Neuronal stem cell (in vitro differentiated cells): ENCODE results near the gene OR56A3. TPM values are rescaled to one million over a fixed set of nuclear protein-coding genes. Genes with fewer than 3 reads are reported as not detected.

Experiments used
- DNase-seq: peaks from one replicate; pipeline ENCODE4 v3.0.0-alpha.2; 2013; ENCODE audit warnings: low spot score
- H2AFZ ChIP-seq: one replicate; pipeline ENCODE4 v1.6.1; 2013; ENCODE audit warnings: mild to moderate bottlenecking, low read length, inconsistent platforms
- H2AK5ac ChIP-seq: 2 replicates; pipeline ENCODE4 v1.6.1; 2013; ENCODE audit warnings: low read depth, mild to moderate bottlenecking, inconsistent platforms, low read length, moderate library complexity, mixed read lengths
- H2BK120ac ChIP-seq: 2 replicates; pipeline ENCODE4 v1.6.1; 2013; ENCODE audit warnings: low read depth, mild to moderate bottlenecking, inconsistent platforms, low read length, moderate library complexity, mixed read lengths
- H2BK12ac ChIP-seq: one replicate; pipeline ENCODE4 v1.6.1; 2013; ENCODE audit warnings: low read length, inconsistent platforms
- H2BK15ac ChIP-seq: 2 replicates; pipeline ENCODE4 v1.6.1; 2013; ENCODE audit warnings: mild to moderate bottlenecking, low read length, inconsistent platforms, mixed read lengths
- H2BK5ac ChIP-seq: one replicate; pipeline ENCODE4 v1.6.1; 2013; ENCODE audit warnings: inconsistent platforms, mild to moderate bottlenecking, low read length, moderate library complexity
- H3K14ac ChIP-seq: one replicate; pipeline ENCODE4 v1.6.1; 2013; ENCODE audit warnings: low read length, inconsistent platforms
- H3K18ac ChIP-seq: 2 replicates; pipeline ENCODE4 v1.6.1; 2013; ENCODE audit warnings: low read length, inconsistent platforms
- H3K23ac ChIP-seq: 2 replicates; pipeline ENCODE4 v1.6.1; 2013; ENCODE audit warnings: low read depth, mild to moderate bottlenecking, mixed read lengths, low read length, inconsistent platforms; ENCODE audit not compliant: poor library complexity
- H3K27ac ChIP-seq: replicated peaks from 3 replicates; pipeline ENCODE4 v1.5.1; 2013; ENCODE audit warnings: low read length, inconsistent platforms
- H3K27me3 ChIP-seq, 3 experiments: 2 replicates each; pipeline ENCODE4 v1.6.1; 2013; ENCODE audit warnings: low read length in 3 of 3, mild to moderate bottlenecking in 2 of 3, inconsistent platforms in 1 of 3, low read depth in 1 of 3, mixed read lengths in 1 of 3, moderate library complexity in 1 of 3; ENCODE audit not compliant: control insufficient read depth in 3 of 3, insufficient read depth in 3 of 3
- H3K36me3 ChIP-seq, 2 donors: replicated peaks in 1 of 2; 2 replicates each; pipeline ENCODE4 v1.6.1; 2013; ENCODE audit warnings: low read length in 2 of 2; ENCODE audit not compliant: control insufficient read depth in 2 of 2, insufficient read depth in 2 of 2
- H3K4ac ChIP-seq: 2 replicates; pipeline ENCODE4 v1.6.1; 2013; ENCODE audit warnings: inconsistent platforms, mild to moderate bottlenecking, low read length, moderate library complexity
- H3K4me1 ChIP-seq, 2 donors: 1 replicate in 1 of 2; 2 replicates in 1 of 2; pipeline ENCODE4 v1.6.1; 2013; ENCODE audit warnings: low read length in 2 of 2, low read depth in 1 of 2; ENCODE audit not compliant: control insufficient read depth in 2 of 2, insufficient read depth in 1 of 2
- H3K4me2 ChIP-seq: one replicate; pipeline ENCODE4 v1.6.1; 2013; ENCODE audit warnings: mild to moderate bottlenecking, low read length, inconsistent platforms; ENCODE audit not compliant: insufficient read depth, poor library complexity, severe bottlenecking
- H3K4me3 ChIP-seq, 2 donors: 2 replicates each; pipeline ENCODE4 v1.5.1; 2013; ENCODE audit warnings: low read length in 2 of 2, mild to moderate bottlenecking in 2 of 2, inconsistent platforms in 1 of 2, moderate library complexity in 1 of 2
- H3K79me1 ChIP-seq: one replicate; pipeline ENCODE4 v1.6.1; 2013; ENCODE audit warnings: low read depth, mild to moderate bottlenecking, inconsistent platforms, low read length, moderate library complexity
- H3K9ac ChIP-seq: one replicate; pipeline ENCODE4 v1.6.1; 2013; ENCODE audit warnings: mild to moderate bottlenecking, low read depth, low read length, inconsistent platforms; ENCODE audit not compliant: poor library complexity
- H3K9me3 ChIP-seq, 2 donors: replicated peaks in 1 of 2; 2 replicates each; pipeline versions ENCODE3 to v1.6.1; 2013; ENCODE audit warnings: low read length in 2 of 2, mild to moderate bottlenecking in 2 of 2, inconsistent platforms in 1 of 2, low read depth in 1 of 2, mixed read lengths in 1 of 2, moderate library complexity in 1 of 2; ENCODE audit not compliant: control insufficient read depth in 2 of 2, insufficient read depth in 1 of 2
- H4K8ac ChIP-seq: one replicate; pipeline ENCODE4 v1.6.1; 2013; ENCODE audit warnings: low read depth, mild to moderate bottlenecking, inconsistent platforms, low read length, moderate library complexity
- H4K91ac ChIP-seq: one replicate; pipeline ENCODE4 v1.6.1; 2013; ENCODE audit warnings: low read length, low read depth, mild to moderate bottlenecking, inconsistent platforms; ENCODE audit not compliant: poor library complexity
- WGBS, 2 donors: extraction: QIAGEN DNeasy Blood & Tissue Kit; methylation state at CpG; one replicate each; pipeline ENCODE4 v1.1.7; 2013; ENCODE audit warnings: missing lambda C conversion rate in 2 of 2, mixed read lengths in 1 of 2; ENCODE audit not compliant: insufficient read length in 2 of 2, insufficient replicate concordance in 1 of 2; ENCODE audit errors: extremely low coverage in 2 of 2; 5-methylcytosine and 5-hydroxymethylcytosine counted together
- polyA plus RNA-seq, 2 experiments: library from polyadenylated mRNA; stranded (reverse); fragments of 200-250 nt; gene quantifications; one replicate each; pipeline ENCODE4 v1.2.3, GENCODE V29; 2013

The OR56A3 gene
- not detected for polyA plus RNA-seq (2013, experiment 1 of 2)
- not detected for polyA plus RNA-seq (2013, experiment 2 of 2)

DNA sequence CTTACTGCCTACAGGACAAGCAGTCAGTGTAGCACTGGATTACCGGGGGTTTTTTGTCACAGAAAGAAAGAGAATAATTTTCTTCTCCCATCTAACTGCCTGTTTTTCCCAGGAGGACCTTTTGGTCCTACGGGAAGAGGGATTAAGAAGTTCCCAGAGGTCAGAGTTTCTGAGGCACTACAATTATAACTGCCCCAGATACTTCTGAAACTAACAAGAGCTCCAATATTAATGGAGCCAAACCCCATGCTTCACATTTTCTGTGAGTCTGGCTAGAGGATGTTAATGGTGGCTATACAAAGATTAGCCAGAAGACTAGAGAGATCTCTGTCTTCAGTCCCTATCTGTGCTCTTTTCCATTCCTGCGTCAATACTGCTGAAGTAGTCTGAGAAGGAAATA is at the start of gene OR56A3:
Gene OR56A3, plus strand, starts transcription at position 301 of the 400 bp plus-strand sequence. CDS start 5,096 bp downstream, outside the sequence.
- H2BK15ac ChIP-seq, result no peak within 1 kb of the TSS
- H2AFZ ChIP-seq, result no peak within 1 kb of the TSS
- DNase-seq, result no peak
- no peak within 1 kb of the TSS for H3K27ac ChIP-seq
- H3K27me3 ChIP-seq, result no peaks in the 10 kb centered on the region
- no peak within 1 kb of the TSS for H2BK120ac ChIP-seq
- H2AK5ac ChIP-seq, result no peak within 1 kb of the TSS
- no peaks in the 10 kb centered on the region for H3K79me1 ChIP-seq
- H3K14ac ChIP-seq, result no peak within 1 kb of the TSS
- H3K23ac ChIP-seq, result no peak within 1 kb of the TSS
- WGBS, 2 donors, result no CpG with 5 or more reads among the region's 3 CpGs
- H4K8ac ChIP-seq, result no peak within 1 kb of the TSS
- H3K4me1 ChIP-seq, result peaks cover 0 to 2% of the 10 kb centered on the region in 2 donors
- no peak within 1 kb of the TSS for H4K91ac ChIP-seq
- no peak within 1 kb of the TSS for H2BK5ac ChIP-seq
- no peak within 1 kb of the TSS for H3K9ac ChIP-seq
- no peak within 1 kb of the TSS for H2BK12ac ChIP-seq
- no peak within 1 kb of the TSS for H3K4ac ChIP-seq
- H3K36me3 ChIP-seq, result no peaks in the 10 kb centered on the region
- no peak within 1 kb of the TSS for H3K4me2 ChIP-seq
- no peaks in the 10 kb centered on the region for H3K9me3 ChIP-seq
- H3K18ac ChIP-seq, result no peak within 1 kb of the TSS
- H3K4me3 ChIP-seq, result no peak within 1 kb of the TSS

GRCh38 chr11:5892908-5893307 is 49.1 kb upstream of the OR56A3 start, which contains the start of gene OR52E5:
OR52E5 (plus strand) TSS chr11:5893208; CDS start chr11:5900777, 7,569 bp downstream.
- H4K8ac ChIP-seq, result no peak within 1 kb of the TSS
- H3K9ac ChIP-seq, result no peak within 1 kb of the TSS
- H3K27me3 ChIP-seq, result no peaks in the 10 kb centered on the region

DNA sequence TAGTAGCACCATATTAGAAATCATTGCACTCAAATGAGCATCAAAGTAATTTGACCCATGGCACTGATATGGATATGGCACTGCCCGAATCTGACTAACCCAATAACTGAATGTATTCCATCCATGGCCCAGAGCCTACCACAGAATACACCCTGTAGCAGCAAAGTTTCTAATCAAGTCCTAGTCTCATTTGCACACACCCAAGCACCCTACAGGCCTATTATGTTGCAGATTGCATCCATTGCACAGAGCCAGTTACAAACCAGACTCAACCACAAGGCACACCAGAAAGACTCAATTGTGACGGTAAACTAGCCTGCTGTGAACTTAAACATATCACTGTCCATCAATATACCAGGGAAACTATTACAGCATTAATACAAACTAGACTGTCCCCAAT is 42.5 kb upstream of the OR56A3 start:
- Histone ChIP-seq H3K27ac (no peak overlapping the region), H4K8ac (no peak overlapping the region), H3K23ac (no peak overlapping the region), H2AK5ac (no peak overlapping the region), H3K4me3 (no peak overlapping the region), H3K27me3 (no peaks in the 10 kb centered on the region), H2BK15ac (no peak overlapping the region), H3K14ac (no peak overlapping the region), H2BK12ac (no peak overlapping the region), H4K91ac (no peak overlapping the region), H2BK120ac (no peak overlapping the region), H2AFZ (no peak overlapping the region), H2BK5ac (no peak overlapping the region), H3K9me3 (no peaks in the 10 kb centered on the region), H3K4ac (no peak overlapping the region), H3K4me1 (no peaks in the 10 kb centered on the region), H3K18ac (no peak overlapping the region), H3K36me3 (no peaks in the 10 kb centered on the region), H3K4me2 (no peak overlapping the region), H3K79me1 (no peaks in the 10 kb centered on the region), H3K9ac (no peak overlapping the region)
- no peak for DNase-seq
- no CpG with 5 or more reads among the region's 2 CpGs for WGBS, 2 donors

More at GRCh38 chr11:5892908-5893307, 49.1 kb upstream of the OR56A3 start, which contains the start of gene OR52E5:
- Histone ChIP-seq H2BK12ac (no peak within 1 kb of the TSS), H4K91ac (no peak within 1 kb of the TSS), H3K79me1 (no peaks in the 10 kb centered on the region), H3K18ac (no peak within 1 kb of the TSS), H2AK5ac (no peak within 1 kb of the TSS), H3K36me3 (no peaks in the 10 kb centered on the region), H3K4me3 (no peak within 1 kb of the TSS), H2AFZ (no peak within 1 kb of the TSS), H3K9me3 (no peaks in the 10 kb centered on the region), H3K4me1 (no peaks in the 10 kb centered on the region), H3K14ac (no peak within 1 kb of the TSS), H2BK15ac (no peak within 1 kb of the TSS), H3K23ac (no peak within 1 kb of the TSS), H2BK120ac (no peak within 1 kb of the TSS), H3K4me2 (no peak within 1 kb of the TSS), H2BK5ac (no peak within 1 kb of the TSS), H3K27ac (no peak within 1 kb of the TSS), H3K4ac (no peak within 1 kb of the TSS)
- no CpG with 5 or more reads among the region's 3 CpGs for WGBS, 2 donors
- no peak for DNase-seq

DNA sequence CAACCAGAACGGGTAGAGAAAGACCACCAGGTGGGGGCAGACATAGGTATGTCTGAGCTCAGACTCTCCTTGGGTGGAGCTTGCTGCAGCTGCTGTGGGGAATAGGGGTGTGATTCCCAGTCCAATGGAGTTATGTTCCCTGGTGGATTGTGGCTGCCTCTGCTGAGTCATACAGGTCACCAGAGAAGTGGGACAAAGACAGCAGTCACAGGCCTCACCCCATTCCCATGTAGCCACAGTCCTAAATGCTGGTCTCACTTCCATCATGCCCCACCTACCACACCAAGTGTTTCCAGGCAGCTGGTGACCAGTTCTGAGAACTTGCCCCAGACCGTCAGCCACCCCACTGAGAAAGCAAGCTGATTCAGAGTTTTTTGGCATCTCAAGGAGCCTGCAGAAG is 31.5 kb upstream of the OR56A3 start:
- Histone ChIP-seq H2BK12ac (no peak overlapping the region), H2AK5ac (no peak overlapping the region), H3K4ac (no peak overlapping the region), H2BK120ac (no peak overlapping the region), H3K27ac (no peak overlapping the region), H4K8ac (no peak overlapping the region), H3K23ac (no peak overlapping the region), H3K4me1 (no peaks in the 10 kb centered on the region), H3K4me2 (no peak overlapping the region), H2BK15ac (no peak overlapping the region), H2AFZ (no peak overlapping the region), H3K27me3 (no peaks in the 10 kb centered on the region), H2BK5ac (no peak overlapping the region), H3K4me3 (no peak overlapping the region), H4K91ac (no peak overlapping the region), H3K9ac (no peak overlapping the region), H3K36me3 (no peaks in the 10 kb centered on the region), H3K9me3 (no peaks in the 10 kb centered on the region), H3K79me1 (no peaks in the 10 kb centered on the region), H3K18ac (no peak overlapping the region), H3K14ac (no peak overlapping the region)
- DNase-seq, result no peak
- WGBS, 2 donors, result no CpG with 5 or more reads among the region's 2 CpGs
